GM21390 (cell line): Measurements from ENCODE around the gene CRCP.

Source experiments
- ATAC-seq: cut with Tn5 transposase; IDR thresholded peaks from one replicate; pipeline ENCODE4 v1.9.1; 2021; ENCODE audit not compliant: unreplicated experiment

The CRCP gene

DNA sequence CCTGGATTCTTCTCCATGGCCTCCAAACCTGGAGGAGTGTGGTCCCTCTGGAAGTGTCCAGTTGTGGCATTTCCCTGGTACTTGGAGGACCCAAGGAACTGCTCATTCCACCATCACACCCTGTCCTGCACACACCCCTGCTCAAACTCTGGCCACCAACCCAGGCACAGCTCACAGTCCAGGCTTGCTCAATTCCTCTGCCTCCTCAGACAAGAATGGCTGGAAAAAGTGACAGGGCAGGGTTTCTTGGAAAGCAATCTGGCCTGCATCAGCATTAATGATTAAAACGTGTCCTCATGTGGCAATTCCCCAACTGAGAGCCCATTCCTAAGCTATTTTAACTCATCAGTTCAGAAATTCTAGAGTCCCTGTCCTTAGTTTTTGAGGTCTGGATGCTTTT, 73.3 kb downstream of the CRCP start:
- ATAC-seq: no peak

- no peak for ATAC-seq
Measured at GRCh38 chr7:66188645-66189044, 74.0 kb downstream of the CRCP start.

DNA sequence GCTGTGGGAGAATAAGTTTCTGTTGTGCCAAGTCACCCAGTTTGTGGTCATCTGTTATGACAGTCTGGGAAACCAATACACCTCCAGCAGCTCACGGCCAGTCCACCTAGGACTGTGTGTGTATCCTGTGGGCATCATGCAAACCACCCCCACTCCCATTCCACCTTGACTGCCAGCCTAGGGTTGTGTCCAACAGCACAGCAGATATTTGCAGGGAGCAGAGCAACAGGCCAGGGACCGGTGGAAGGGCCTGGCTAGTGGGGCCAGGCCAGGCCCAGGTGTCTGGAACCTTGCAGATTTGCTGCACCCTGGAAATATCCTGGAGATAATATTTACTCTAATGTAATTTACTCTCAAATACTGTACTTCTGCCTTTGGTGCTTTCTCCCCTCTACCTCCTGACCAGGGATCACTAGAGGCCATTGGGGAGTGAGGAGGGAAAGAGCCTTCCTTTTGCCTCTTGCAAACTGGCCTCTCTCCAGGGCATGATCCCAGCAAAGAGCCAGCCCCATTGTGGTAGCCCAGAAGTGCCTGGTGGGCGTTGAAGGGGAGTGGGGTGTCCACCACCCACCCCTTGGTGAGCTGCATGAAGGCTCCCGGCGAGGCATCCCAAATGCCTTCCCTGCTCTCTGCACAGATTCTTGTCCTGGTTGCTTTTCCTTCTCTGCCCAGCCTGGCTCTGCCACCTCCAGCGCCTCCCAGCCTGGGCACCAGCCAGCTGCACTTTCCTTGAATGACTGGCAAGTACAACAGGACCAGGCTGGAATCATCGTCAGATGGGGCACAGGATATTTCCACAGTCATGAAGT, 75.3 kb downstream of the CRCP start:
- ATAC-seq: no peak

DNA sequence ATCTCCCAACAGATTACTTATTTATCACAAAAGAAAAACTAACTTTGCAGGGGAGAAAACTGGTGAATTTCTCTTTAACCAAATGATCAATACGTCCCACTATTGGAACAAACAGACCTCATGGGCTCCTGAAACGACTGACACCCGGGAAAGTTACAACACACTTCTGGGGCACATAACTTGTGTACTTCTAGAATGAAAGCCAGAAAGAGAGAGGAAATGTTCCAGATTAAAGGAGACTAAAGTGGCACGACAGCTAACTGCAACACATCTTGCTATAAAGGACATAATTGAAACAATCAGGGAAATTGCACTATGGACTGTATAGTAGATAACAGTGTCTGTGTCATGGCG, 75.8 kb downstream of the CRCP start:
- ATAC-seq: no peak

DNA sequence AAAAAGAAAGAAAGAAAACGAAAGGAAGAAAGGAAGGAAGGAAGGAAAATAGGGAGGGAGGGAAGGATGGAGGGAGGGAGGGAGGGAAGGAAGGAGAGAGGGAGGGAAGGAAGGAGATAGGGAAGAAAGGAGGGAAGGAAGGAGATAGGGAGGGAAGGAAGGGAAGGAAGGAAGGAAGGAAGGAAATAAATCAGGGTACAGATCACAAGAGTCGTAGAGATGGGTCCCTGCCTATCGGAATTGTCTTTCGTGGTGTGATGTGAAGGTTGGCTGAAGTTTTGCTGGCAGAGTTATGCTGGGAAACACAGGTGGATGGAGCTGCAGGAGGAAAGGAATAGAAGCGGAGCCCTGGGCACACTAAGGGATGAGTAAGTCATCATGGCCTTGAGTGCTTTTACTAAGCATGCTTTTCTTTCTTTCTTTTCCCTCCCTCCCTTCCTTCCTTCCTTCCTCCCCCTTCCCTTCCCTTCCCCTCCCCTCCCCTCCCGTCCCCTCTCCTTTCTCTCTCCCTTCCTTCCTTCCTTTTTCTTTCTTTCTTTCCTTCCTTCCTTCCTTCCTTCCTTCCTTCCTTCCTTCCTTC, 78.6 kb downstream of the CRCP start:
- no peak for ATAC-seq

DNA sequence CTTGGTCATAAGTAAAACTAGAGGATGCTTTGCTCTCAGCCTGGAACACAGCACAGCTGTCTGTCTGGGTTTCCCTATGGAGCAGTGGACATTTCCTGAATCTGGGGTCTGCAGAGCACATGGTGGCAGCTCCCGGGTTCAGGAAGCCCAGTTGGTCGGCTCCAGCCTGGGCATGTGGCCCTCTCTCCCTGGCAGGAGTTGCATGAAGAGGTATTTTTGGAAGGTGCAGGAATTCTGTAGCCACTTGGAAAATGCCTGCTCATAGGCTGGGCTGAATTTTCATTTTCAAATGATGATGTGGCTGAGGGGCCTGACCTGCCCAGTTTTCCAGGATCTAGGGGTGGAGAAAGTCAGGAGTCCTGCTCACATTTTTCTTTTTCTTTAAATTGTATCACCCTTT, 83.8 kb downstream of the CRCP start:
- ATAC-seq: no peak

DNA sequence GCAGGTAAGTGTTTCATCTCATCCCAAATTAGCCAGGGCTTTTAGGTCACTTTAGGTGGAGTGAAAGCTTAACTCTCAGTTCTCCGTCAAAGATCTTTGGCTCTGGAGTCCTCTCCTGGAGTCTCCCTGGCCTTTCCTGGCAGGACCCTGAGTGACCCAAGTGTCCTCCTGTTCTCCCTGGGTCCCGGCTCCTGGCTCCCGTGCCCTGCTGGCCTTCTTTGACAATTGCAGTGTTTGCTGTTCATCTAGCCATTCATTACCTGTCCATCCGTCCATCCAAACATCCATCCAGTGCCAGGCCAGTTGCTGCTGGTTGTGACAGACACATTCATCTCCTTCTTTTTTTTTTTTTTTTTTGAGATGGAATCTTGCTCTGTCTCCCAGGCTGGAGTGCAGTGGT, 84.3 kb downstream of the CRCP start:
- ATAC-seq: no peak

DNA sequence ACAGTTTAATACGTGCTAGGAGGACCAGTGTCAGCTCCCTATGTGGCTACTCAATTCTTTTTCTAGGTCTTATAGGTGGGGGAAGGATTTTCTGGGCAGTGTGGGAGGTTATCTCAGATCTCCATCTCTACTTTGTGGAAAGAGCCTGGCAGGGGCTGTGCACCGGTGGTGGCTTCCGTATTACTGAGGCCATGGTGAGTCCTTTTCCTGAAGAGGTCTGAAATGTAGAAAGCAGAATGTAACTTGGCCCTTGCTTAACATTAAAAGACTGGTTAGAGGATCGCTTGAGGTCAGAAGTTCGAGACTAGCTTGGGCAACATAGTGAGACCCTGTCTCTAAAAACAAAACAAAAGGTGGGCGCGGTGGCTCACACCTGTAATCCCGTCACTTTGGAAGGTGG, 87.8 kb downstream of the CRCP start:
- no peak for ATAC-seq
